ENCODE results near the gene CACNG7. TPM values are rescaled to one million over a fixed set of nuclear protein-coding genes. Genes with fewer than 3 reads are reported as not detected.

Gene CACNG7
- polyA plus RNA-seq, 1 experiment: 8.6 TPM

GRCh38 chr19:53942001-53942786 is 33.1 kb downstream of the CACNG7 start:
- ChIA-PET POLR2A (no interaction called here), CTCF (interaction anchor here (0.8 kb wide), 1 partner anchor 394 kb away, joined by 4 read pairs; no protein-coding TSS in a partner anchor)
- DNase-seq (ENCODE audit: low read depth, low spot score): no peak

GRCh38 chr19:53944416-53944815 is 35.3 kb downstream of the CACNG7 start:
- peaks cover 20% of the 10 kb centered on the region for H3K27me3 ChIP-seq (ENCODE audit: control insufficient read depth, insufficient read depth, low read length)
- DNase-seq (ENCODE audit: low read depth, low spot score): no peak
- ChIA-PET CTCF (interaction anchor here (0.9 kb wide), 1 partner anchor 85 kb away, joined by 4 read pairs; no protein-coding TSS in a partner anchor), POLR2A (interaction anchor here (0.8 kb wide), 1 partner anchor 36 kb away, joined by 3 read pairs; no protein-coding TSS in a partner anchor)
- H3K27ac ChIP-seq (ENCODE audit: low read depth, low read length): no peak overlapping the region
- no peak for TF ChIP-seq CTCF (IDR thresholded peaks at IDR 0.05; ENCODE audit: low read depth, low read length)
- H3K4me3 ChIP-seq (ENCODE audit: low read depth, low read length): no peak overlapping the region
- H3K9me3 ChIP-seq (ENCODE audit: control insufficient read depth, insufficient read depth, low read length): peaks cover 10% of the 10 kb centered on the region

More at GRCh38 chr19:53942001-53942786, 33.1 kb downstream of the CACNG7 start:
- no peak overlapping the region for H3K27ac ChIP-seq (ENCODE audit: low read depth, low read length)
- TF ChIP-seq CTCF (IDR thresholded peaks at IDR 0.05; ENCODE audit: low read depth, low read length): no peak
- H3K27me3 ChIP-seq (ENCODE audit: control insufficient read depth, insufficient read depth, low read length): peaks cover 20% of the 10 kb centered on the region
- H3K4me3 ChIP-seq (ENCODE audit: low read depth, low read length): no peak overlapping the region
- peaks cover 10% of the 10 kb centered on the region for H3K9me3 ChIP-seq (ENCODE audit: control insufficient read depth, insufficient read depth, low read length)

GRCh38 chr19:53944933-53945332 is 35.9 kb downstream of the CACNG7 start:
- Histone ChIP-seq H3K27me3 (ENCODE audit: control insufficient read depth, insufficient read depth, low read length) (peaks cover 20% of the 10 kb centered on the region), H3K4me3 (ENCODE audit: low read depth, low read length) (no peak overlapping the region), H3K27ac (ENCODE audit: low read depth, low read length) (no peak overlapping the region), H3K9me3 (ENCODE audit: control insufficient read depth, insufficient read depth, low read length) (peaks cover 10% of the 10 kb centered on the region)
- TF ChIP-seq CTCF (IDR thresholded peaks at IDR 0.05; ENCODE audit: low read depth, low read length): no peak
- ChIA-PET CTCF (interaction anchor here (0.6 to 0.9 kb wide), 2 partner anchors 81 to 85 kb away, joined by 4 to 8 read pairs; no protein-coding TSS in a partner anchor), POLR2A (no interaction called here)
- no peak for DNase-seq (ENCODE audit: low read depth, low spot score)

- TF ChIP-seq CTCF (IDR thresholded peaks at IDR 0.05; ENCODE audit: low read depth, low read length): no peak
- H3K9me3 ChIP-seq (ENCODE audit: control insufficient read depth, insufficient read depth, low read length): peaks cover 10% of the 10 kb centered on the region
- DNase-seq (ENCODE audit: low read depth, low spot score): no peak
- ChIA-PET CTCF (interaction anchor here (0.5 to 0.6 kb wide), 2 partner anchors 79 to 81 kb away, joined by 4 to 8 read pairs; no protein-coding TSS in a partner anchor), POLR2A (no interaction called here)
- no peak overlapping the region for H3K27ac ChIP-seq (ENCODE audit: low read depth, low read length)
- H3K27me3 ChIP-seq (ENCODE audit: control insufficient read depth, insufficient read depth, low read length): peaks cover 20% of the 10 kb centered on the region
- H3K4me3 ChIP-seq (ENCODE audit: low read depth, low read length): no peak overlapping the region
These were observed 36.4 kb downstream of the CACNG7 start for GRCh38 chr19:53945441-53945840.

GRCh38 chr19:53945998-53946397 is 36.9 kb downstream of the CACNG7 start:
- H3K9me3 ChIP-seq (ENCODE audit: control insufficient read depth, insufficient read depth, low read length): peaks cover 10% of the 10 kb centered on the region
- H3K27me3 ChIP-seq (ENCODE audit: control insufficient read depth, insufficient read depth, low read length): peaks cover 20% of the 10 kb centered on the region
- ChIA-PET POLR2A (no interaction called here), CTCF (interaction anchor here (0.5 kb wide), 1 partner anchor 78 kb away, joined by 4 read pairs; no protein-coding TSS in a partner anchor)
- H3K4me3 ChIP-seq (ENCODE audit: low read depth, low read length): no peak overlapping the region
- no peak overlapping the region for H3K27ac ChIP-seq (ENCODE audit: low read depth, low read length)
- DNase-seq (ENCODE audit: low read depth, low spot score): no peak
- no peak for TF ChIP-seq CTCF (IDR thresholded peaks at IDR 0.05; ENCODE audit: low read depth, low read length)
